AG04449 (cell line): ENCODE results near the gene TRIM40.

Source experiments
- CTCF ChIA-PET: fragments of 350-600 bp; formaldehyde crosslinking; extraction: SDS; loops from one replicate; lab custom pipeline; 2021; ENCODE audit warnings: antibody characterized with exemption; lab: Yijun Ruan, JAX
- POLR2A ChIA-PET: fragments of 400-600, 350-600 bp; formaldehyde crosslinking; extraction: SDS; loops from one replicate; lab custom pipeline; 2020; ENCODE audit warnings: antibody characterized with exemption, inconsistent platforms; lab: Yijun Ruan, JAX
- DNase-seq: peaks from one replicate; pipeline ENCODE4 v3.0.0-alpha.2; 2010; ENCODE audit warnings: low read depth, low spot score
- H3K4me3 ChIP-seq: 2 replicates; pipeline ENCODE4 v1.5.1; 2011; ENCODE audit warnings: low read depth, mild to moderate bottlenecking, control low read depth, low read length
- CTCF ChIP-seq: IDR thresholded peaks from one replicate; pipeline ENCODE4 v1.5.1; 2011; ENCODE audit warnings: mild to moderate bottlenecking, moderate library complexity, low read length, control low read depth, inconsistent platforms; ENCODE audit not compliant: insufficient read depth; ENCODE audit errors: missing control alignments

TRIM40 gene

GRCh38 chr6:30122515-30122914 is 13.4 kb upstream of the TRIM40 start:
- no peak overlapping the region for H3K4me3 ChIP-seq
- DNase-seq, result no peak
- POLR2A ChIA-PET, result no interaction called here
- TF ChIP-seq CTCF, result no peak
- CTCF ChIA-PET, result interaction anchor here (1.9 to 22.6 kb wide), 2 partner anchors 12 to 19 kb away, joined by 13 to 444 read pairs; partner anchors contain the start of gene TRIM40

- ChIA-PET POLR2A (no interaction called here), CTCF (interaction anchor here (0.8 to 4.8 kb wide), 5 partner anchors 21 to 305 kb away, joined by 3 to 49 read pairs (median 3); no protein-coding TSS in a partner anchor)
- TF ChIP-seq CTCF, result no peak
- DNase-seq, result no peak
- H3K4me3 ChIP-seq, result no peak overlapping the region
Measured at GRCh38 chr6:30127238-30128093, 8.5 kb upstream of the TRIM40 start.

- TF ChIP-seq CTCF, result no peak
- ChIA-PET POLR2A (no interaction called here), CTCF (interaction anchor here (0.8 to 11.5 kb wide), 11 partner anchors 15 to 476 kb away, joined by 3 to 444 read pairs (median 4); partner anchors contain the start of gene TRIM31)
- H3K4me3 ChIP-seq, result no peak overlapping the region
- no peak for DNase-seq
Measured at GRCh38 chr6:30129265-30130178, 6.4 kb upstream of the TRIM40 start.

DNA sequence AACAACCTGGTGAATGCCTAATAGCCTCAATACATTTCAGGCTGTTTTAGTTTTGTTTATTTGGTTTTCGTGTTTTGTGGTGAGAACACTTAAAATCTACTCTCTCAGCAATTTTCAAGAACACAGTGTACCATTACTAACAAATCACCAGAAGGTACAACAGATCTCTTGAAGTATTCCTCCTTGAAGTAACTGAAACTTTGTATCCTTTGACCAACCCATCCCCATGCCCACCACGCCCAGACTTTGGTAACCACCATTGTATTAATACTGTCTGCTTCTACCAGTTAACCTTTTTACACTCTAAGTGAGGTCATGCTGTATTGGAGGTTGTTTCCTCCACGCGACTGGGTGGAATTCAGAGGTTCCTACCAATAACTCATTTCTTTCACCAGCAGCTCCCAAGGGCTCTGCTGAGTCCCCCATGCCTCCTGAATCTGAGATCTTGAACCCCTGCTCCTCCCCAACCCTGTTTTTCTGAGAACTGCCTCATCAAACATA is 5.7 kb upstream of the TRIM40 start:
- TF ChIP-seq CTCF, result no peak
- ChIA-PET CTCF (interaction anchor here (0.8 to 11.5 kb wide), 29 partner anchors 13 to 477 kb away, joined by 3 to 444 read pairs (median 4); partner anchors contain the start of genes TRIM10 and TRIM31), POLR2A (no interaction called here)
- H3K4me3 ChIP-seq, result no peak overlapping the region
- no peak for DNase-seq

DNA sequence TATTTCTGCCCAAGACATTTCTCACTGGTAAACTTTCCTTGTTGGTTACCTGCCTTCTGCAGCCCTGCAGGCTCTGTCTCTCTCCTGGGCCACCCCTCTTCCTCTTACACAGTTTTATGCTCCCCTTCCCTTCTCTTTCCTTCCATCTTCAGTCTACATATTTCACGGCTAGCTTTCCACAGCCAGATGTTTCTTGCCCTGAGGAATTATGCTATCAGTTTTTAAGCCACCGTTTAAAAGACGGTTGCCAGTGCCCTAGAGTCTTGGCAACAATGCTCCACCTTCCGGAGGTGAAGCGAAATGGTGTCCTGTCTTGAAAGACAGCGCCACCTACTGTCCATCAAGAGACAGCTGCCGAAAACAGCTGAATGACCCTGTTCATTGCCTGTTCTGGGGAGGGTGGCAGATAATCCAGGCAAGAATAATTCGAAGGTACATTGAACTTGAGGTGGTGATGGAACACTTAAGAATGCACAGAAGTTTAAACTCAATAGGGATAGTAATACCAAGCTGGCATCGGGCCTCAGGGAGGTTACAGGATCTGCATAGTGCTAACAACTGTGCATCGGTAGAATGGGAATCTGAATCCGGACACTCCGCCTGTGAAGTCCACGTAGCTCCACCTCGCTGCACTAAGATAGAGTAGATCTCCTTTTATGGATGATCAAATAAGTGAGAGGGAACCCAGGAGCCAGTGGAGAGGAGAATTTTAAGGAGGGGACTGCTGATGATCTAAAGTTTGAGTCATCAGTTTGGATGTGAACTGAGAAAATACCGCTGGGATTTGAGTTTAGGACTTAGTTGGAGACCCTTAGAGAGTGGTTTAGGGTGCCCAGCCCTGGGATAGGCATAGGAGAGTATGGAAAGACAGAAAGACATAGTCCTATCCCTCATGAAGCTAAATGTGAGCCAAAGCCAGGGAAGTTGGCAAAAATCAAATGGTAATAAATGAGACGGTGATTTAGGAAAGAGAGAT is 4.8 kb upstream of the TRIM40 start:
- peak; percentile 51 for DNase-seq
- POLR2A ChIA-PET, result no interaction called here

More for the DNA sequence above, 4.8 kb upstream of the TRIM40 start:
- TF ChIP-seq CTCF, result peak; percentile 98
- CTCF ChIA-PET, result interaction anchor here (0.7 to 11.5 kb wide), 46 partner anchors 12 to 428 kb away, joined by 3 to 444 read pairs (median 4); partner anchors contain the start of genes TRIM10 and TRIM31
- no peak overlapping the region for H3K4me3 ChIP-seq
